Stimulated activated memory B cell treated with anti-CD40 and anti-IgM and Interleukin-4, amounts not matched to agents 10 μg/mL and 1 μg/mL and 100 μg/mL, for 72 hours (primary cell): ENCODE results near the gene ORC4.

ENCODE experiments used
- ATAC-seq: fragments of 150-1000 bp; cut with Tn5 transposase; 2 replicates; pipeline ENCODE4 v1.10.0; 2021
- H3K27ac Mint-ChIP-seq: one replicate; pipeline ENCODE4 v1.8.0; 2022; ENCODE audit warnings: mild to moderate bottlenecking, mixed read lengths
- H3K27me3 Mint-ChIP-seq: one replicate; pipeline ENCODE4 v1.8.0; 2022; ENCODE audit warnings: mixed read lengths
- H3K36me3 Mint-ChIP-seq: one replicate; pipeline ENCODE4 v1.8.0; 2022; ENCODE audit warnings: mixed read lengths
- H3K4me1 Mint-ChIP-seq: one replicate; pipeline ENCODE4 v1.8.0; 2022; ENCODE audit warnings: mixed read lengths
- H3K4me3 Mint-ChIP-seq: one replicate; pipeline ENCODE4 v1.8.0; 2022; ENCODE audit warnings: mild to moderate bottlenecking, moderate library complexity, mixed read lengths
- H3K9me3 Mint-ChIP-seq: one replicate; pipeline ENCODE4 v1.8.0; 2022; ENCODE audit warnings: mixed read lengths

ORC4 gene

DNA sequence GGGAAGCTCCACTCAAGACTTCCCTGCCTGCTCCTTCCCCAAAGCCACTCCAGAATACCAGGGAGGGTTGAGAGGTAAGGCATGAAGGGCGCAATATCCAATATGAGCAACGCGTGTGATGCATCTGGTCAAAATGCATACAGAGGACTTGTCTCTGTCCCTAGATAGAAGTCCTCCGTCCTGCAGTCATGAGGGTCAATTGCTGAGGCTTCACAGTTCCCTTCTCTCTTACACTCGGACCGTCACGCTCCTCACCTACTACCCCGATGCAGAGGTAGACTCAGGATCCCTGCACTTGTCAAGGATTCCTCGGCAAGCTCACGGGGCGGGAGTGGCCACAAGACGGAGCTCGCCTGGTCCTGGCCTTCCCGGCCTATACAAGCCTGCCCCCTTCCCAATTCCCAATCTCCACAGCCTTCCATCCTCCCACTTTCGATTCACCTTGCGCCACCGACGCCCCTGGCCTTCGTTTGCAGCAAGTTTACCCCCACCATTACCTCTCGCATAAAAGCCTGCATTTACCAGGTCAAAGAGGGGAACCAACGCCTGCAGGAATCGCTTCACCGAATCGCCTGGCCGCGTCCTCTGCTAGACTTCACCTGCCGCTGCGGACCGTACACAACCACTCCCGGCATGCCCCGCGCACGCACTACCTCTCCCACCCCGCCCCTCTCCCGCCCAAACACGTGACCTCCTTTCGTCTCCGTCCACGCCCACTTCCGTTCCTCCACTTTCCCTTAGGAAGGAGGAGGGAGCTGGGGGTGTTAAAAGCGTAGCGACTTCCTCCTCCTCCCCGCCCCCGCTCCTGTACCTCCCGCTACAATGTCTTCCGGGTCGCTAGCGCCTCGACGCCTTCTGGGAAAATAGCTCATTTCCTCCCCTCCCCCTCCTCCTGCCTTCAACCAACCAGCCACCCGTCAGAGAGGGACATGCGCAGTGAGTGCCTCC is at the start of gene ORC4:
TSS of gene ORC4 (minus strand) at position 627 of the 948 bp plus-strand sequence. CDS start 44,779 bp downstream, outside the sequence.
- Mint-ChIP-seq H3K27ac (peak within 1 kb of the TSS; percentile 94), H3K27me3 (no peaks in the 10 kb centered on the region), H3K4me3 (peak within 1 kb of the TSS; percentile 99), H3K4me1 (peaks cover 65% of the 10 kb centered on the region), H3K36me3 (peaks cover 4% of the 10 kb centered on the region), H3K9me3 (no peaks in the 10 kb centered on the region)
- peak; percentile 96 for ATAC-seq

DNA sequence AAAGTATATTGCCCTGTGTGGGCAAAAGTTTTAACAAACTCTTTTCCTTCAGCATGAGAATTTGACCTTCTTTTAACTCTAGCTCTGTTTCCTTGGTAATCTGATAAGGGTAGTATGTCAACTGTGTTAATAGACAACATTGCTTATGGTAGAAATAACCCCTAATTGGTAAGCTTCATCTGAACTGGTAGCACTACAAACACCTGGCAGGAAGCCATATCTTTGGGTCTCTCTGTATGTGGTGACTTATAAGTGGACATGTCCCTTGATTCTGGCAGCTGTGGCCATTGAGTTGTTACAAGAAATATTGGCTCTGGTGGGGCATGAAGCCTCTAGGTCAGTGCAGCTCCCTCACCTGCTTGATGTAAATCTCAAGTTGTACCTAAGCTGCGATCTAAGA is 47.3 kb upstream of the ORC4 start:
- no peak for ATAC-seq
- no peak overlapping the region for H3K27ac Mint-ChIP-seq
- peaks cover 18% of the 10 kb centered on the region for H3K36me3 Mint-ChIP-seq
- no peak overlapping the region for H3K4me3 Mint-ChIP-seq
- peaks cover 7% of the 10 kb centered on the region for H3K4me1 Mint-ChIP-seq
- H3K27me3 Mint-ChIP-seq = no peaks in the 10 kb centered on the region
- no peaks in the 10 kb centered on the region for H3K9me3 Mint-ChIP-seq

DNA sequence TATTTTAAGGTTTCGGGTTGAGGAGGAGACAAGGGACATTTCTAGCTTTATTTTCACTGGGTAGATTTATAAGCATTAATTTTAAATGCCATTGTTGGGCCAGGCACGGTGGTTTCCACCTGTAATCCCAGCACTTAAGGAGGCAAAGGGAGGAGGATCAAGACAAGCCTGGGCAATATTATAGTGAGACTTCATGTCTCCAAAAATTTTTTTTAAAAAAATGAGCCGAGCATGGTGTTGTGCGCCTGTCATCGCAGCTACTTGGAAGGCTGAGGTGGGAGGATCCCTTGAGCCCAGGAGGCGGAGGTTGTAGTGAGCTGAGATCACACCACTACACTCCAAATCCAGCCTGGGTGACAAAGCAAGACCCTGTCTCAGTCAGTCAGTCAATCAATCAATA is 45.4 kb upstream of the ORC4 start:
- Mint-ChIP-seq H3K27ac (no peak overlapping the region), H3K27me3 (no peaks in the 10 kb centered on the region), H3K4me1 (peaks cover 6% of the 10 kb centered on the region), H3K36me3 (peaks cover 18% of the 10 kb centered on the region), H3K9me3 (no peaks in the 10 kb centered on the region), H3K4me3 (no peak overlapping the region)
- ATAC-seq = no peak

DNA sequence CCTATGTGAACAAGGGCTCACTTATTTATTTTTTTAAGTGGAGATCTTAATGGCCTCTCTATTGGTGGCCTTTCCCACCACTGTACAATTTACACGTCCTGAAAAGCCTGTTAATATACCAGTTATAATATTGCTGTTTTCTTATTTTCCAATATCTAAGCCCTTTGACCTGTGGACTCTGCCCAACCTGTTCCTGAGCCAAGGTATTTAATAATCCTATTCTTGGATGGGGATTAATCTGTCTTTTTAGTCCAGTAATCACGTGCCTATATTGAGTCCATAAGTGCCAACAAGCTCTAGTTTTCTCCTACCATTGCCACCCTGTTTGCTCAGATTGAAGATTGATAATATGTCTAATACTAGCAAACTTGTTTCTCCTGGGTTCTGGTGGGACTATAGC is 43.1 kb upstream of the ORC4 start:
- Mint-ChIP-seq H3K27me3 (no peaks in the 10 kb centered on the region), H3K9me3 (no peaks in the 10 kb centered on the region), H3K36me3 (peaks cover 12% of the 10 kb centered on the region), H3K4me1 (no peaks in the 10 kb centered on the region), H3K27ac (no peak overlapping the region), H3K4me3 (no peak overlapping the region)
- no peak for ATAC-seq

DNA sequence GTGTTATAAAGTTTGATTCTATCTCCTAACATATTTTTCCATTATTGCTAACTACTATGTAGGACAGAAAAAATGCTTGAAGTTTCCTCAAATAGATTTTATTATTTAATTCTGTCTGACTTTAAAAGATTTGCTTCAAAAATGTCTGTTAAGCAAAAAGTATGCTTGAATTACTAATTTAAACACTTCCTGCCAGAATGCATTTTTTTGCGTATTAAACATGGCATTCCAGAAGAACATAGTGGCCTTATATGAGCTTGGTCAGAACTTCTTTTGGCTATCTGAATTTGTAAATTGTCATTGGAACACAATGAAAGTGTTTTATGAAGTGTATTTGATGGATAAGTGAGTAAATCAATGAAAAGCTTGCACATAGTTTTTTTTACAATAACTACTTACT is 38.1 kb upstream of the ORC4 start:
- no peaks in the 10 kb centered on the region for H3K27me3 Mint-ChIP-seq

DNA sequence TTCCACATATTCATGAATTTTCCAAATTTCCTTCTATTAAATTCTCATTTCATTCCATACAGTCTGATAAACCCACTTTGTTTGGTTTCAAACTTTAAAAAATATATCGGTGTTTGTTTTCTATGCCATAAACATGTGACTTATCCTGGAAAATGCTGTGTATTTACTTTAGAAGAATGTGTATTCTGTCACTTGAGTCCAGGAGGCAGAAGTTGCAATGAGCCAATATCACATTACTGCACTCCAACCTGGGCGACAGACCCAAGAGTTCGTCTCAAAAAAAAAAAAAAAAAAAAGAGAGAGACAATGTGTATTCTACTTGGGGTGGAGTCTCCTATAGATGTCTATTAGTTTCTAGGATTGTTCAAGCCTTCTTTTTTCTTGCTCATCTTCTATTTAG is 32.1 kb upstream of the ORC4 start:
- Mint-ChIP-seq H3K36me3 (peaks cover 27% of the 10 kb centered on the region), H3K4me3 (no peak overlapping the region), H3K27ac (no peak overlapping the region), H3K4me1 (peaks cover 40% of the 10 kb centered on the region), H3K9me3 (no peaks in the 10 kb centered on the region), H3K27me3 (no peaks in the 10 kb centered on the region)
- no peak for ATAC-seq

More for the DNA sequence above, 38.1 kb upstream of the ORC4 start:
- Mint-ChIP-seq H3K36me3 (peaks cover 17% of the 10 kb centered on the region), H3K4me1 (peaks cover 5% of the 10 kb centered on the region), H3K27ac (no peak overlapping the region), H3K4me3 (no peak overlapping the region), H3K9me3 (no peaks in the 10 kb centered on the region)
- ATAC-seq = no peak

DNA sequence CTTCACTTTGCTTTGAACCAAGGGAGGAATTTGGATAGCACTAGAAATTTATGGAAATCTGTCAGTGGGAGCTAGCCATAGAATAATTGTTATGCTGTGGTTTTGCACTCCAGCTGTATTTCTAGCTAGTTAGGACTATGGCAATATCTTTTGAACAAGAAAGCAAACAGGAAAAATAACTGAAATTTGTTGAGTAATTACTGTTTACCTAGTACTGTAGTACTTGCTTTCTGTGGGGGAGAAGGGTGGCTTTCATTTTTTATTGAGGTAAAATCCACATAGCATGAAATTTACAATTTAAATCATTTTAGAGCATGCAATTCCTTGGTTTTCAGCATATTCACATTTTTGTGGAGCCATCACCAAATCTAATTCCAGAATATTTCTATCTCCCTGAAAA is 28.7 kb upstream of the ORC4 start:
- Mint-ChIP-seq H3K9me3 (no peaks in the 10 kb centered on the region), H3K4me1 (peaks cover 55% of the 10 kb centered on the region), H3K27ac (peak overlapping the region; percentile 66), H3K27me3 (no peaks in the 10 kb centered on the region), H3K4me3 (no peak overlapping the region), H3K36me3 (peaks cover 20% of the 10 kb centered on the region)
- ATAC-seq = no peak

DNA sequence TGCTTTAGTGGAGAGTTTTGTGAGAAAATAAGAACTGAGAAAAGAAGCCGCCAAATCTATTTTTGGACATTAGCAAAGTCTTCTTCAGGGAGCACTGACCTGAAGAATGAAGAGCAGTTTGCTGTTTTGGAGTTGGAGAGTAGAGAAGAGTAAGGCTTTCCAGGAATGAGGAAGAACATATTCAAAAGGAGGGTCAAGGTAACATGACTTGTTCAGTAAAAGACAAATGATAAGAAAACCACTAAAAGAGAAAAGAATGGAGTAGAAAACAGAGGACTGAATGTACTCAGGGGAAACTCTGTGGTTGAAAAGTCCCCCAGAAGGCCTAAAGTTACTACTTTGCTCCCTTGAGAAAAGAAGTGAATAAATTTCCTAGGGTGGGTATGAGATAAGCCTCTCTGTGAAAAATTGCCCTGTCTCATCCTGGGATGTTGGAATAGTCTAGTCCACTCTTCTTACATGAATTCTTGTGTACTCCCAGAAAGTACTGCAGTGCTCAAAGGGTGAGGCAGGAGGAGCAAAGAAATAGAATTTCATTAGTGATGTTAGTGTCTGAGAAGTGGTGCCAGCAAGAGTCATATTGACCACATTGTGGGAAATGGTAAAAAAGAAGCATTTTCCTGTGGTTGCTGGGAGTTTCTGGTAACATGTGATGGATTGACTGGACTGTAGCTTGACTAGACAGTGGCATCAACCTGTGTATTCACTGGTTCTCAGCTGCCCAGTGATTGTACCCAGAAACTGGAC is 28.1 kb upstream of the ORC4 start:
- H3K9me3 Mint-ChIP-seq = no peaks in the 10 kb centered on the region
- peak; percentile 68 for ATAC-seq
- H3K4me1 Mint-ChIP-seq = peaks cover 55% of the 10 kb centered on the region
- H3K36me3 Mint-ChIP-seq = peaks cover 15% of the 10 kb centered on the region
- no peaks in the 10 kb centered on the region for H3K27me3 Mint-ChIP-seq
- peak overlapping the region; percentile 66 for H3K27ac Mint-ChIP-seq
- peak overlapping the region; percentile 6 for H3K4me3 Mint-ChIP-seq

DNA sequence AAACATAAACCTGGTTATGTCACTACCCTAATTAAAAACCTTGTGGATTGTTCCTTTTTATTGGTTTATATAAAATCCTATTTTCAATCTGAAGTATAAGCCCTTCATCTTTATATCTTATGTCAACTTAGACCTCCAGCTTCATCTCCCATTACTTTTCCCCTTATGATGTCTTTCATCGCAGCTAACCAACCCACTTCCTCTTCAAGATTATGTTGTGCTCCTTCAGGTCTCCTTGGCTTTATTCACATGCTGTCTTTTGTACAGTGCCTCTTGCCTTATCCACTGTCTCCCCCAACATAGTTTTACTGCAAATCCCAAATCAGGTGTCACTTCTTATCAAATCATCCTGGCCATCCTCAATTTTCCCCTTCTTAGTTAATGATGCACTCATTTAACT is 26.3 kb upstream of the ORC4 start:
- Mint-ChIP-seq H3K27me3 (no peaks in the 10 kb centered on the region), H3K4me1 (peaks cover 57% of the 10 kb centered on the region), H3K4me3 (no peak overlapping the region), H3K36me3 (peaks cover 6% of the 10 kb centered on the region), H3K9me3 (no peaks in the 10 kb centered on the region), H3K27ac (no peak overlapping the region)
- ATAC-seq = no peak

DNA sequence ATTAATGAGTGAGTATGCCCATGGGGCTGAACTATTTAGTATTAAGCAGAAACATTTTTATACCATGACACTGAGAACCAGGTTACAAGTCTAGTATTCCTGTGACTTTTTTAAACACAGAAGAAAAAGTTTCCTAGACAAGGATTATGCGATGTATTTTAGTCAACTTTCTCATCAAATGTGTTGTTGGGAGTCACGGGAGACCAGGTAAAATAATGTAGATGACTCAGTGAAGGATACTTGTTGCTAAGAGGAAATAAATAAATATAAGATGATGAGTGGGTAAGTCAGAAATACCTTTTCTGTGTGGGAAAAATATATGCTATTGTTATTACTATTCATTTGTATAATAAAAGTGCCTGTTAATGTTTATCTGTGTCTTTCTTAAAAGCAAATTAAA is 23.8 kb upstream of the ORC4 start:
- H3K27ac Mint-ChIP-seq = no peak overlapping the region
- ATAC-seq = no peak
- peaks cover 6% of the 10 kb centered on the region for H3K36me3 Mint-ChIP-seq
- H3K27me3 Mint-ChIP-seq = no peaks in the 10 kb centered on the region
- H3K4me3 Mint-ChIP-seq = no peak overlapping the region
- H3K9me3 Mint-ChIP-seq = no peaks in the 10 kb centered on the region
- H3K4me1 Mint-ChIP-seq = peaks cover 47% of the 10 kb centered on the region

DNA sequence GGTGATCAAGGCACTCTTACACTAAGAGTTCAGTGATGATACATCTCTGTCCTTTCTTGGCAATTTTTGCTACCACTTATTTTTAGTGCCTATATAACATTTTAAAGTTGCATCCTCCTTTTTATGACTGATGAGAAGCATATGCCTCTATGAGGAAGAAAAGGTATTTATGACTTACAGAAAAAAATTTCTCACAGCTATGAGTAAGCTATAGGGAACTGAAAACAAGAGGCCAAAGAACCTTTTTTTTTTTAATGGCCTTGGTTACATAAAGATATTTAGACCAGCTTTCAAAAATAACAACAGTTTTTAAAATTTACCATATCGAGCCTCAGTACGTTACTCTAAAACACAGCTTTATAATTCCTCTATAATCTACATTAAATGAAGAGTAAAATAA is 21.7 kb upstream of the ORC4 start:
- peak overlapping the region; percentile 64 for H3K27ac Mint-ChIP-seq
- peak; percentile 86 for ATAC-seq
- H3K9me3 Mint-ChIP-seq = no peaks in the 10 kb centered on the region
- peaks cover 6% of the 10 kb centered on the region for H3K36me3 Mint-ChIP-seq
- peaks cover 26% of the 10 kb centered on the region for H3K4me1 Mint-ChIP-seq
- H3K27me3 Mint-ChIP-seq = no peaks in the 10 kb centered on the region
- H3K4me3 Mint-ChIP-seq = no peak overlapping the region

DNA sequence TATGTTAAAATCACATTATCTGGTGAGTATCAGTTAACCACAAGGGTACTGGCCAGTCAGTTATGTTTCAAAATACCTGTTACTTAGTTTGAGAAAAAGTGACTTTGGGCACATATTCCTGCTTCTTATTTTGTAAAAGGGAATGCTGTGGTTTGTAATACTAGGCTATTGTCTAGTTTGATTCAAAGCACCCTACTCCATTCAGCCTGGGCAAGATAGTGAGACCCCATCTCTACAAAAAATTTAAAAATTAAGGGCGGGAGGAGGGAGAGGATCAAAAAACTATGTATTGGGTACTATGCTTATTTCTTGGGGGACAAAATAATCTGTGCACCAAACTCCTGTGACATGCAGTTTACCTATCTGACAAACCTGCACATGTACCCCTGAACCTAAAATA is 19.2 kb upstream of the ORC4 start:
- Mint-ChIP-seq H3K27ac (no peak overlapping the region), H3K4me1 (peaks cover 15% of the 10 kb centered on the region), H3K9me3 (no peaks in the 10 kb centered on the region), H3K36me3 (peaks cover 6% of the 10 kb centered on the region), H3K27me3 (no peaks in the 10 kb centered on the region), H3K4me3 (no peak overlapping the region)
- no peak for ATAC-seq

DNA sequence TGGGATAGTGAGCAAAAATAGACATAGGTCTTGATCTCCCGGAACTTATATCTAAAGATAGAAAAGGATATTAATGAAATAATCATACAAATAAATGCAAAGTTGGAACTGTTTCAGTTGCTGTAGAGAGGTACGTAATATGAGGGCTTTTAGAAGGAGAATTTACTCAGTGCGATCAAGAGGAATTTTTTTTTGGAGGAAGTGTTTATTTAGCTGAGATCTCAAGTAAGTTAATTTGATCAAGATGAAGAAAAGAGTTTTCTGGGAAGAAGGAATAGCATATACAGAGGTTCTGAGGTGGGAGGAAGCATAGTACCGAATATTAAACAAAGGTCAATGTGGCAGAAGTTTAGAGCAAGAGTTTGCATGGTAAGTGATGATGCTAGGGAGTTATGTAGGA is 11.7 kb upstream of the ORC4 start:
- Mint-ChIP-seq H3K4me3 (no peak overlapping the region), H3K4me1 (peaks cover 17% of the 10 kb centered on the region), H3K27me3 (no peaks in the 10 kb centered on the region), H3K36me3 (peaks cover 6% of the 10 kb centered on the region), H3K9me3 (no peaks in the 10 kb centered on the region), H3K27ac (no peak overlapping the region)
- ATAC-seq = no peak

DNA sequence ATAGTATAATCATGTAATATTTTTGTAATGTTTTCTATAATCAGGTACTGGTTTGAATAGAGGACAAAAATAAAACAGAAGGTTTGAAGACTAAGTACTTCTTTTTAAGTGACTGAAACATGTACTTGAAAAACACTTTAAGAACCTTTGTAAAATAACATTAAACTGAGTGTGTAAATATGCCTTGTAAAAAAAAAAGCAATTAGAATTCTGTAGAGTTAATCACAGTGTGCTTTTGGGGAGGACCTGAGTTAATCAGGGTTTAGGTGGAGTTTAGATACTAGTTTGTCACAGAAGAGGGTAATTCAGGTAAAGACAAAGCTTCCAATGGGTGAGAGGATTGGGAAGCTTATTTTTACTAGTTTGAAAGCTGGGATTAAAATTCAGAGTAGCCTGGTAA is 10.6 kb upstream of the ORC4 start:
- Mint-ChIP-seq H3K4me3 (no peak overlapping the region), H3K27me3 (no peaks in the 10 kb centered on the region), H3K36me3 (peaks cover 6% of the 10 kb centered on the region), H3K27ac (no peak overlapping the region), H3K4me1 (peaks cover 17% of the 10 kb centered on the region), H3K9me3 (no peaks in the 10 kb centered on the region)
- ATAC-seq = no peak

DNA sequence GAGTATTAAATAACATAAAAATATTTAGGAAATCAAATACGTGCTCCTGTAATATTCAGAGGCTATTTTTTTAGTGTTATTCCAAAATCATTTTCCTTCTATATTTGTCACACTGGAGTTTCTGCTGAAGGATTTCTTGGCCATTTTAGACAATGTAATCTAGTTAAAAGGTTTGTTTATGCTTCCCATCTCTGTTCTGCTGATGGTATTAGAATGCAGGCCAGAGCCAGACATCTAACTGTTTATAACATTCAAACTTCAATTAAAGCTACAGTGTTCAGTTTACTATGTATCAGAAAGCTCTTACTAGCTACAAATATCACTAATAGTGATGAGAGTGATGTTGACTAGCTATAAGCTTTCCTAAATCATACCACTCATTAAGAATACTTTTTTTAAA is 8.2 kb upstream of the ORC4 start:
- Mint-ChIP-seq H3K27me3 (no peaks in the 10 kb centered on the region), H3K4me3 (no peak overlapping the region), H3K27ac (no peak overlapping the region), H3K9me3 (no peaks in the 10 kb centered on the region), H3K36me3 (peaks cover 6% of the 10 kb centered on the region), H3K4me1 (peaks cover 24% of the 10 kb centered on the region)
- ATAC-seq = no peak

DNA sequence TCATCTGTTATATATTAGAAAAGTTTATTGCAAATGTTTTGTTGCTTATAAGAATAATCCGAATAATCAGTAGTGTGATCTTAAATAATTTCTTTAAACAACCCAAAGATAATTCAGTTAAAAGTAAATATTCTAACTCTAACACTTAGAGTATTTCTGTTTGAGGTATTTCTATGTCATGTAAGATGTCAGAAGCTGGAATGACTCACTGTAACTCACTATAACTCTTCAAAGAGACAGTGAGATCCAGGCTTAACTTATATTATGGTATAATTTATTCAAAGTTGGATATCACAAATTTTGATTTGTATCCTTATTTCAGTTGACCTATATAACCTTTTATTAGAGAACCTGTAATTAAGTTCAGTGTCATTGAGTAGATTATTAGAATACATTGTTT is 7.3 kb upstream of the ORC4 start:
- Mint-ChIP-seq H3K9me3 (no peaks in the 10 kb centered on the region), H3K4me1 (peaks cover 27% of the 10 kb centered on the region), H3K36me3 (peaks cover 6% of the 10 kb centered on the region), H3K27me3 (no peaks in the 10 kb centered on the region), H3K4me3 (no peak overlapping the region), H3K27ac (no peak overlapping the region)
- no peak for ATAC-seq
